HG03558 (cell line): Measurements from ENCODE around the gene RARB.
A peak's percentile ranks its signal among the peaks of the same experiment; 100 is the strongest.

Experiments used
- ATAC-seq: cut with Tn5 transposase; IDR thresholded peaks from one replicate; pipeline ENCODE4 v1.9.1; 2021; ENCODE audit warnings: moderate number of reproducible peaks; ENCODE audit not compliant: unreplicated experiment; ENCODE audit errors: extremely low read depth

RARB gene

DNA sequence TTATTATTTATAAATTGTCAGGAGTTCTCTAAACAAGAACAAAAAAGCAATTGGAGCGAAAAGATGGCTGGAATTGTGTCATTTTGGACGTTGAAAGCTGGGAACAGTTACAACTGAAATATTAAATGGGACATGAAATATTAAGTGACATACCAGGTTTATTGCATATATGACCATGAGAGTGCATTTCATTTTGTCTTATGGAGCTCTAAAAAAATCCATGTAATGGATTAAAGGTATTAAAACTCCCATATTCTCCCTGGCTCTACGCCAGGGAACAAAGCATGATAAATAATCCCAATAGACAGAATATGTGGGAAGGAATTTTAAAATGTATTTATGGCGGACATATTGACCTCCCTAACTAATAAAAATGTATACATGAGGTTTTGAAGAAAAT is 17.7 kb downstream of the RARB start:
- no peak for ATAC-seq

DNA sequence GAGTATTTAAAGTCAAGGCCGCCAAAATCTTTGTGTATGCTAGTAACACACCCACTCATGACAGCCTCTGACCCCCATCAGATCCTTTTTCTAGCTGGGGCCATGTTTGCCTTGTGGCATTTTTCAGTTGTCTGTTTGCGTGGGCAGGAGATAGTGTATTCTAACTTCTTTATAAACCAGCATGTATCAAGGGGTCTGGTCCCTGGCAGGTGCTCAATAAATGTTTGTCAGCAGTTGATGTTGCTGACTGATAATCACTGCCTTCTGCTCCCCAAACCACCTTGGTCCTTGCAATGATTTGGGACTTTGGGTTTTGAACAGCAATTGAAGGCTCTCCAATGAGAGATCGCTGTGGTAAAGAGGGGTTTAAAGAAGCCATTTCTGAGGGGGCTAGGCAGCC is 19.2 kb downstream of the RARB start:
- ATAC-seq = no peak

DNA sequence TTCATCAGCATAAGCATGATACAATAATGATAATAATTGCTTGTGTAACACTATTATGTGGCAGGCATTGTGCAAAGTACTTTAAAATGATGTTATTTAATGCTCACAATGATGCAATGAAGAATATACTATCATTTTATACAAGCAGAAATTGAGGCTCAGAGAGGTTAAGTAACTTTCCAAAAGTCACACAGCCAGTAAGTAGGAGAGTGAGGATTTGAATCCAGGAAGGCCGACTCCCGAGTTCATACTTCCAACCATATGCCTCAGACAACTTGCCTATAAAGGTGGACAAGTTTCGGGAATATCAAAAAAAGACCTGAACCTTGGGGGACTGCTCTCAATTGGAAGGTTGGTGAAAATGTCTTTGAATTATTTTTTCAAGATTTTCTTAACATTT is 19.9 kb downstream of the RARB start:
- ATAC-seq = no peak

DNA sequence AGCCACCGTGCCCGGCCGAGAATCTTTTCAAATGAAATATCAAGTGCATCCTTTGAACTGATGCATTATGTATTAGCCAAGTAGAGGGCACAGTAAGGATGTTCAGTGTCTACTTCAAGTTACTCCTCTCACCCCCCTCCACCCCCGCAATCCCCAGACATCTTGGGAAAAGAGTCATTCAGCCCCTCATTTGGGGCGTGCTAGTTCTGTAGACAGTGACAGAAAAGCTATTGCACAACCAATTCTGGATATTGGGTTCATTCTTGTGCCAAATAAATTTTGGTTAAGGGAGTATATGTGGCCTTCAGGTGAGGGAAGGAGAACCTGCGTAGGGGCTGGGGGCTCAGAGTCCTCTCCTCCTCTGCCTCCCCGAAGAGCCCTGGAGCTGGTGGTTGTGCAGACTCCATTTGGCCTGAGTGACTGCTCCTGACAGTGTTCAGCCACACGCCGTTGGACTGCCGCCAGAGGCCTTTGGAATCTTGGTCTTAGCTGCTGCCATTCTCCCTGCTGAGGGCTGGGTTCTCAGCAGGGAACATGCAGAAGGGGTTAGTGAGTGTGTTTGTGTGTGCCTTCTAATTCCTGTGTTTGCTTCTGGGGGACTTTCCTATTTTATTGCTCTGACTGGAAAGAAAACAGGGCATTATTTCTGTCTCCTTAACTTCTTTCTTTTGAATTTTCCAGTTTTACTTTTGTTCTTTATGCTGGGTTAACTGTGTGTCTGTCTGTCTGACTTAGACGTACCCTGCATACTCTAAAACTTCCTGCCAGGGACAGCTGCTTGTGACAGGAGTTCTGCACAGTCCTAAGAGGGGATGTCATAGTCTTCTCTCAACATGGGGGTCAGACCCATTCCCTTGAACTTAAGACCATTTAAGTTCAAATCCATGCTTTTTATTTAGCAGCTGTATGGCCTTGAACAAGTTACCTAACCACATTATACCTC is 21.0 kb downstream of the RARB start:
- ATAC-seq = no peak

DNA sequence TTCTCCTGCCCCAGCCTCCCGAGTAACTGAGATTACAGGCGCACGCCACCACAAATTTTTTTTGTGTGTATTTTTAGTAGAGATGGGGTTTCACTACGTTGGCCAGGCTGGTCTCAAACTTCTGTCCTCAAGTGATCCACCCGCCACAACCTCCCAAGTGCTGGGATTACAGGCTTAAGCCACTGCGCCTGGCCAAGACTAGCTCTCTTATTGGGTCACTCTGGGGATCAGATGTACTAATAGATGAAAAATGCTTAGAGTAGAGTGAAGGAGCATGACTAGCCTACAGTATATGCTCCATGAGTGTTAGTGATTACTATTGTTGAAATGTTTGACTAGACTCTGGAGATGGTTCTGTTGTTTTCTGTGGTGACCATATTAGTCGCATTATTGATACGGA is 21.8 kb downstream of the RARB start:
- ATAC-seq = no peak

DNA sequence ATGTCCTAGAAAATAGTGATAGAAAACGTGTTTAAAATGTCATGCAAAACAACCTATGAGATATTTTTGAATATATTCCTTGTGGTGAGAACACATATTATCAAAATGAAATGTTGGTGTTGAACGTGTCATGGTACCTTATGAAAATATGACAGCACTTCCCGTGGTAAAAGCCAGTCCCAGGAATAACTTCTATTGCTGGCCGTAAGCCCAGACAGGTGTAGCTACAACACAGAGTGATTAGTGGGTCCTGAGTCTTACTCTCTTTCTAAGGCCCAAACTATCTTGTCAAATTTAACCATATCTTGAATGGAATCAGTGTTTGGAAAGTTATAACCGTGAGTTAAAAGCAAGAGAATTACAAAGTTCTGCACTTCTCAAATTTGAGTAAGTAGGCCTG is 24.1 kb downstream of the RARB start:
- ATAC-seq = no peak

DNA sequence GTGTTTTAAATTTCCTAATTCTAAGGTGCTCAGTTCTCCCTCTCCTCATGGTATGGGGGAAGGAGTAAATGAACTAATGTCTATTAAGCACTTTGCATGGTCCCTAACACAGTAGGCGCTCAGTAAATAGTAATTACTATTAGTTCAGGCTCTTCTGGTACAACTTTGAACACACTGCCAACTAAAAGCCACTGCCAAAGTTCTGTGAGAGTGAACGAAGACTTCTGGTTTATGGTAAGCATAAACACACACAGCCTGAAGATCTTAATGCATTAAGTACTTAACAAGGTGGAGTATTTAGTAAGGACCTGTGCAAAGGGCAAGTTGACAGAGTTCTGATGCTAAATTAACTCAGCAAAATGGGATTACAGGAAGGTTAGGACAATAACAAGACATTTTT is 24.7 kb downstream of the RARB start:
- ATAC-seq = no peak

DNA sequence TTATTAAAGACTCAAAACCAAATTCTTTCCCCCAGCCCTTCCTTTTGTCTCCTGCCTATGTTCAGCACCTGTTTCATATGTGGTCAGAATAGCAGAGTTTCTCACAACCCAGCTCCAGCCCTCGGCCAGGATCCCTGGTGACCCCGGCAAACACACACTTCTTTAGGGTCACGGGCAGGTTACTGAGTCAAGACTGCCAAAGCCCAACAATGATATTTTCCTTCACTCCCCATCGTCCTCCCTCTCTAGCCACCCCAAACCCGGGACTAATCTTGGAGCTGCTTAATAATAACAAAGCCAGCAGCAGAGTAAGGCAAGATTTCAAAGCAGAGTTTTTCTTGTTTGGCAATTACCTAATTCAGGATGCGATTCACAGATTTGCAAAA is 25.5 kb downstream of the RARB start:
- no peak for ATAC-seq

DNA sequence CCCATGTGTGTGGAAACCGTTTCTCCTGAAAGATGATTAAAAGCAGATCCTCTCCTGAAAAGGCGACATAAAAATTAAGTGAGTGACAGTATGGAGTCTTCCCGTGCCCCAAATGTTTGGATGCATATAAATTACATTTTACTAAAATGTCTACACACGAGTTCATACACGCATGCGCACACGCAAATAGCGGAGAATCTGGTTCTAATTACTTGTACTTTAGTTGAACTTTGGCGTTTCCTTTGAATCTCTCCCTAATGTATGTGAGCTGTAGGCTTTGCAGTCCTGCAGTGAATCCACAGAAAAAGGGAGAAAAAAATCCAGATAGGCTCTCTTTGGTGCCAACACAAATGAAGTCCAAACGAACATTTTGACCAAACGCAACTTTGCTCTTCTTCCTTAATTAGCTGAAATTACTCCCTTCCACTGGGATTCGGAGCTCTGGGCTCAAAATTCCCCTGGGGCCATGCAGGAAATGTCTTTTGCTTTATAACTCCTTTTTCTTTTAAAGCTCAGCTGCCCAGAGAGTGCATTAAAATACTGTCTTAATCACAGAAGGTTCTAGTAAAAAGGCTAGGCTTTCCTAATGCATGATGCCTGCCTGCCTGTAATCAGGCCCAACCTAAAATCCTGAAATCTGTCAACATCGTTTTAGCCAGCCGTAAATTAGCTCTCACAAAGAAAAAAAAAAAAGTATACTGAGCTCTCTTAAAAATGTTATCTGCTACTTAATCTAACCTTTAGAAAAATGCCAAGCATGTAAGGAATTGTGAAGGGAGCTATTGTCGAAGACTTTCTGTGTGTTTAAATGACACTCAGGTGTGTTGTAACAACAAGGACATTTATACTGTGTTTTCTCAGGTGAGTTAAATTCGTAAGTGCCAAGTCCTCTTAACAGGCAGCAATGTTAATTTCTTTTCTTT is 26.2 kb downstream of the RARB start:
- ATAC-seq = no peak

DNA sequence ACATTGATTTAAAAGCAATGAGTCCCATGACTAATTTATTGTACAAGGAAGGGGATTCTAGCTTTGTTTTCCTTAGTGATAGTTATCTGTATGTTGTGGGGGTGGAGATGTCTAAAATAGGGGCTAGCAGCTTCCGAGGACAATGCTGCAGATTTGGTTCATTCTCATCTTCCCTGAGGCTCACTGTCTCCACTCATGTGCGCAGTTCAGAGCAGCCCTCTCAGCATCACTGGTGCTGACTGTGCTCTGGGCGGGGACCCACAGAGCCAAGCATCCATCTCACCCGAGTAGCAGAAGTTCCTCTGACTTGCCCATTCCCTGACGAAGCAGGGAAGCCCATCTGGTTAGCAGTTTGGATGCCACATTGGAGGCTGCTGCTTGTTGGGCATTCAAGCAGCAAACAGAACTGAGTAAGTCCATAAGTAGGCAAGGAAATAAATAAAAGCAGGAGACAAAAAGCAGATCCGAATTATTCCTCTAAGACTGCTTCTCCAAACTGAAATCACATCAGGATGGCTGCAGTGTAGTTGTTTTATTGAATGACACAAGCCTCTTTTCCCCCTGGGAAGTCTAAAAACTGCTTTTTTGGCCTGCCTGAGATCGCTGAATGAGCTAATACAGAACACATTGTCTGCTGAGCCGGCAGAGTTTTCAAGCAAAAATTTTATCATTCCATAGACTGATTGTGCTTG is 27.5 kb downstream of the RARB start:
- no peak for ATAC-seq

DNA sequence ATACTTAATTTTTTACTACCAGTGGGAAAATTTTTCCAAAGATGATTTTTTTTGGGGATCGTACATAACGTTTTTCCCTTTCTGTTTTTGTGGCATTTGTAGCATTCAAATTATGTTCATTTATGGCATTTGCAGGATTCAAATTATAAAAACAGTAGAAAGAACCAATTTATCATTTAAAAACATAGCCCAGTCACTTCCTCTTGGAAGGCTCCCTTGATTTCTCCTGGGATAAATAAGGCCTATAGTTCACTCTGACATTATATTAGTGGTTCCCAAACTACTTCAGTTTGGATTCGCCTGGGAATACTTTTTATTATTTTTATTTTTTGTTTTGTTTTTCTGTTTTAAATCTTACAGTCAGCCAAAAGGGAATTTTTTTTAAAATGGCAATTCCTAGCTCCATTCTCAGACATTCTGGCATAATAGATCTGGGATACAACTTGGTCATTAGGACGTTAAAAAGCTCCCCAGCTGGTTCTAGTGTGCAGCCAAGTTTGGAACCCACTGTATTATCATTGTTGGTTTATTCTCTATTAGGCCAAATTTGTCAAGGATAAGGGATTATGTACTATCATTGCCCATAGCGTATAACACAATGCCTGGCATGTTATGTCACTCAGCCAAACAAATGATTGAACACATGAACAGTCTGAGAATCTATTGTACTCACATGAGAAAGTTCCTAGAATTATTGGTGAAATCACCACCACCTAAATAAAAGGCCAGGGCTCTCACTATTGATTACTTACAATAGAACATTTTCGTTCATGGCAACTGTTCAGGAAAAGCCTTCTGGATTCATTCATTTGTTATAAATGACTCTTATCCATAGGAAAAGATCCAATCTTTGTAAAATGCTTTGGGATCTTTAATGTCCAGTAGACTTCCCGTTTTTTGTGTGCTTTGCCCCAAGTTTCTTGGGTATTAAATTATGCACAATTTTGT is 28.9 kb downstream of the RARB start:
- no peak for ATAC-seq

DNA sequence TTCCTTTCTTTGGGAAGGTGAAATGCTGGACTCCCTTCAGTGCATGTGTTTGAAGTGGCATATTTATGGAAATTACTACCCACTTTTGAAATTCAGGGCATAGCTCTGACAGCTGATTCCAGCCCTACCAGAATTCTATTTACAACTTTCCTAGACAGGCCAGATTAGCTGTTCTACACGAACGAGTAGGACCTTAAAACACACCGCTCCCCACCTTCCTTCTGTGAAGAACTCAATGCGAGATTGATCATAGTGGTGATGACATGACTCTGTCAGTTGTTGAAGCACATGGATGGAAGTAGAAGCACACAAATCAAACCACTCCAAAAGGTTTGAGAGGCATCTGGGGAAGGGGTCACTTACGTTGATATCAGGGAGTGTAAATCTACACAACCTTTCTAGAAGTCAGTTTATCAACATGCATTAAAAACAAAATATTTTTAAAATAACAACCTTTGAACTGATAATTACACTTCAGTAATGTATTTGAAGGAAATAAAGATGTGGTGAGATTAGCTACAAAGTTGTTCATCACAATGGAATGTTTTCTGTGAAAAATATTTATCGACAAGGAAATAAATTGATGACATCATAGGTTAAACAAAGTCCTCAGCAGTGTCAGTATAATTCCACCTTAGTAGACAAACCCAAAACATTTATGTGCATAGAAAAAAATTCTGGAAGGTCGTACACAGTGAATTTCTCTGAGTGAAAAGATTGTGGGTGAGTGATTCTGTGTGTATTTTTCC is 29.8 kb downstream of the RARB start:
- ATAC-seq = no peak

DNA sequence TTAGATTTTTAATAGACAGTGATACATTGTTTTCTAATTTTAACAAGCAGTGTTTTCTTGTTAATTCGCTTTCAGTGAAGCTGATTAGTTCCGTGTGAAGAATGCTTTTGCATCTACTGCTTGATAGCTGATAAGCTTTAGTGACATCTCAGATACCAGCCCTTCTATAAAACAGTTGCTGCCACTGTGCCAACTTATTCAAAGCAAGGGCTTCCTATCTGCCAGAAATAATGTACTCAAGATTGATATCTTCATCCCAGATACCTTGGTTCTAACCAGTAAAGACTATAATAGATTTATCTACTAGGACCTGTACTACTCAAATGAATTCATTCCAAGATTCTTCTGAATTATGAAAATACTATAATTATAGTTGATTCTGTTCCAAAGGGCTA is 30.4 kb downstream of the RARB start:
- ATAC-seq = no peak

DNA sequence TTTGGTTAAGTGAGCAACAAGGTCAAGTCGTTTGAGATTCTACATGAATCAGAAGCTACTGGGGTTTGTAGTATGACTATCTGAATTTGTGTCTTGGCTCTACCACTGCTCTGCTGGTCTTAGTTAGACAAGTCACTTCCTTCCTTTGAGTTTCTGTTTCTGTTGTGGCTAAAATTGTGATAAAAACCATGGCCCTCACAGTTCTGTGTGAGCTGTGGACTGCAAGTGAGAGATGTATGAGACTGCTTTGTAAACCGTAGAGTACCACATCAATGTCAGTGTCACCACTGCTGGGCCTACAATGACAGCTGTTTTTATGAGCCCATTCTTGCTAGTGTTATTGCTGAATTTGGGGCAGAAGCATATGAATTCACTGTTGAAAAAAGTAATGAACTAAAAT is 32.7 kb downstream of the RARB start:
- peak; percentile 98 for ATAC-seq

DNA sequence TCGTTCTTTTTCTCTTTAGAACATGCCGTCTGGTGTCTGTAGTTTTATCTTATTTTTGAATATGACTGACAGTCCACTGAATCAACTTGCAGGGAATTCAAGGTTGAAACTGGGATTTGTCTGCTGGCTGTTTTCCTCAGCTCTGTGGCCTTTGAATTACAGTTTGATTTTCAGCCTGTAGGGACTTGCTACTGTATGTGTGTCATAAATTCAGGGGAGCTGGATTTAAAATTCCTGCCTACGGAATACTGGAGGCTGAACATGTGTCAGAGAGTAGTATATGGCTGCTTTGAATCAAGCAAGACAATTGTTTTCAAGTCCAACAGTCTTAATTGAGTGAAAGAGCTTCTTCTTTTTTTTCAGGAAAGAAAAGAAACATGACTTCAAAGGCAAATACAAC is 33.9 kb downstream of the RARB start:
- no peak for ATAC-seq

DNA sequence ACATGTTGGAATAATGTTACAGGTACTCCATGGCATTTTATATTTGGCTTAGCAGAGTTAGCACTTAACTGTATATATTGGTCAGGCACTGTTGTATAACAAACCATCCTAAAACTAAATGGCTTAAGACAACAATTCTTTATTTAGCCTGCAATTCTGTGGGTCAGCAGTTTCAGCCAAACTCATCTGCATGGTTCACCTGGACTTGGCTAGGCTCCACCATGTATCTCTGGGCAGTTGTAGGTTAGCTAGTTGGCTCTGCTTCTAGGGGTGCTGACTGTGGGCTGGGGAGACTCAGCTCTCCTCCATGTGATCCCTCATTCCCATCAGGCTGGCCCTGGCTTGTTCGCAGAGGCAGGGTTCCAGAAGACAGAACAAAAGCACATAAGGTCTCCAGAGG is 34.4 kb downstream of the RARB start:
- ATAC-seq = no peak

DNA sequence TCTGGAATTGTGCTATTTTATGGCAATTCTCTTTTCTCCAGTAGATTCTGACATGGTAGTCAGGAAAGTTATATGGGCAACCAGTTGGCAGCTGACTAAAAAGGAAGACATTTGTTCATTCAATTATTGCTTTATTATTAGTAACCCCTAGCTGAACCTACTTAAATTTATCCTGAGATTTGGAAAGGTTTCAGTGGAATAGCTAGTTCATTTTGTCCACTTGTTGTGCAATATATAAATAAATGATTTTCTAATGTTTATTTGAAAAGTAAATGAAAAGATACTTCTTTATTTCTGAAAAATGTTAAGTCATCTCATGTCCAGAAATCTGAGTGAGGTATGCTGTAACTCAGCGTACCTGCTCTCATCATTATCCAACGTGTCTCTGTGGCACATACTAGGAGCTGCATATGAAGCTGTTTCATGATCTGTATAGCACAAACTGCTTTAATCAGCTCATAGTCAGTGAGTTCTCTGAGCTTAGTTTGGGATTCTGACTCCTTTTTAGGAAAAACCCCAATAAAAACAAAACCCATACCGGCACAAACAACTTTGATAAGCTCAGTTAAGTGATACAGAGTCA is 35.9 kb downstream of the RARB start:
- ATAC-seq = no peak

DNA sequence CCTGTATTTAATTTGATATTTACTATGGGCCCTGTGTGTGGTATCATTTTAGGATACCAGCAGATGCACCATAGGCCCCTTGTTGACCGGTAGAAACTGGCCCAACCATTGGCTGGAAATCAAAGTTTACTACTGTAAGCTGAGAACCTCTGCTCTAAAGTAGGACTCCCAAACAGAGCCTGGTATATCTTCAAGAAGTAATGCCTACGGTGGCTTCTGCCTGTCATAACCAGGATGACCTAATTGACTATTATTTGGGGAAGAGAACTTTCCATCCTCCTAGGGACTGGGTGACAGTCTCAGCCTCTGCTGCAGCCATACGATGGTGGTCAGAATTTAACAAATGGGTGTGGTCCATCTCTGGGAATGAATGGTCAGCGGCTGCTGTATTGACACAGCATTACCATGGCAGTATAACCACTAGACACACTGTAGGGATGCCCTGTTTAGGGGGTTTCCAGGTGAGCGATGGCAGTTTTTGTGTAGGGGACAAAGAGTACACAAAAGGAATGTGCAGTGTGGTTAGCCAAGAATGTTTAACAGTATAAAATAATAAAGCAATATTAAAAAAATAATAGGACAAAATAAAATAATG is 37.3 kb downstream of the RARB start:
- no peak for ATAC-seq
